Smooth muscle cell (in vitro differentiated cells): Measurements from ENCODE around the gene JUN. TPM values are rescaled to one million over a fixed set of nuclear protein-coding genes. Genes with fewer than 3 reads are reported as not detected.

ENCODE experiments used
- DNase-seq: peaks from one replicate; lab custom pipeline; 2025; ENCODE audit not compliant: unreplicated experiment; lab: John Stamatoyannopoulos, UW
- H2AFZ ChIP-seq: fragments of 200-600 bp; sonication (generic); 2 replicates; pipeline ENCODE4 v1.6.0; 2016; ENCODE audit warnings: antibody characterized with exemption, low read depth, mild to moderate bottlenecking
- H3F3A ChIP-seq: fragments of 200-600 bp; sonication (generic); 2 replicates; pipeline ENCODE4 v1.6.0; 2017; ENCODE audit warnings: antibody characterized with exemption, low read depth
- H3K27ac ChIP-seq: fragments of 200-600 bp; sonication (generic); 2 replicates; pipeline ENCODE4 v1.5.1; 2016; ENCODE audit warnings: low read depth, mild to moderate bottlenecking
- H3K27me3 ChIP-seq: fragments of 200-600 bp; sonication (generic); 2 replicates; pipeline ENCODE4 v1.6.1; 2016; ENCODE audit warnings: low read depth, mild to moderate bottlenecking
- H3K36me3 ChIP-seq: fragments of 200-600 bp; sonication (generic); 2 replicates; pipeline ENCODE4 v1.5.1; 2016; ENCODE audit warnings: low read depth
- H3K4me1 ChIP-seq: fragments of 200-600 bp; sonication (generic); 2 replicates; pipeline ENCODE4 v1.5.1; 2016; ENCODE audit warnings: low read depth
- H3K4me2 ChIP-seq: fragments of 200-600 bp; sonication (generic); 2 replicates; pipeline ENCODE4 v1.6.0; 2016; ENCODE audit warnings: mild to moderate bottlenecking
- H3K4me3 ChIP-seq: fragments of 200-600 bp; sonication (generic); 2 replicates; pipeline ENCODE4 v1.5.1; 2016; ENCODE audit warnings: mild to moderate bottlenecking
- H3K79me2 ChIP-seq: fragments of 200-600 bp; sonication (generic); 2 replicates; pipeline ENCODE4 v1.6.0; 2016; ENCODE audit warnings: low read depth, mild to moderate bottlenecking
- H3K9ac ChIP-seq: fragments of 200-600 bp; sonication (generic); 2 replicates; pipeline ENCODE4 v1.6.0; 2016; ENCODE audit warnings: low read depth
- H3K9me3 ChIP-seq: fragments of 200-600 bp; sonication (generic); replicated peaks from 2 replicates; pipeline ENCODE4 v1.5.1; 2016; ENCODE audit warnings: low read depth
- H4K20me1 ChIP-seq: fragments of 200-600 bp; sonication (generic); 2 replicates; pipeline ENCODE4 v1.6.0; 2016; ENCODE audit warnings: low read depth
- WGBS: methylation state at CpG from one replicate; pipeline ENCODE4 v1.1.7; 2016; ENCODE audit warnings: low lambda C conversion rate; 5-methylcytosine and 5-hydroxymethylcytosine counted together
- polyA plus RNA-seq: library from polyadenylated mRNA; unstranded; fragments of >200 nt; fragmentation: Nextera tagmentation; extraction: Ambion mirVana; gene quantifications from 2 replicates; pipeline ENCODE4 v1.2.1, GENCODE V29; 2016
- total RNA-seq: library from RNA; depleted of rRNA; stranded (reverse); fragments of >200 nt; gene quantifications from 2 replicates; pipeline ENCODE4 v1.2.3, GENCODE V29; 2014
- TF ChIP-seq, protein P1 (sequence below): fragments of 200-600 bp; sonication (generic); IDR thresholded peaks from 2 replicates; pipeline ENCODE4 v1.5.1; 2017; ENCODE audit warnings: borderline replicate concordance, mild to moderate bottlenecking, antibody characterized with exemption; ENCODE audit not compliant: insufficient read depth, poor library complexity, severe bottlenecking

Gene JUN
- total and polyA plus RNA-seq, 2 experiments from 2014 or later, result 200 to 286 TPM

GRCh38 chr1:58816072-58816746 is 32.4 kb upstream of the JUN start:
- Histone ChIP-seq H3F3A (peaks cover 21% of the 10 kb centered on the region), H3K36me3 (no peaks in the 10 kb centered on the region), H3K4me2 (peak overlapping the region; percentile 96), H3K4me1 (peaks cover 17% of the 10 kb centered on the region), H3K27me3 (no peaks in the 10 kb centered on the region), H2AFZ (peak overlapping the region; percentile 86), H3K9ac (peak overlapping the region; percentile 63), H3K79me2 (no peaks in the 10 kb centered on the region), H3K4me3 (peak overlapping the region; percentile 66), H3K9me3 (no peaks in the 10 kb centered on the region), H3K27ac (peak overlapping the region; percentile 74), H4K20me1 (no peaks in the 10 kb centered on the region)
- TF ChIP-seq, protein P1, sequence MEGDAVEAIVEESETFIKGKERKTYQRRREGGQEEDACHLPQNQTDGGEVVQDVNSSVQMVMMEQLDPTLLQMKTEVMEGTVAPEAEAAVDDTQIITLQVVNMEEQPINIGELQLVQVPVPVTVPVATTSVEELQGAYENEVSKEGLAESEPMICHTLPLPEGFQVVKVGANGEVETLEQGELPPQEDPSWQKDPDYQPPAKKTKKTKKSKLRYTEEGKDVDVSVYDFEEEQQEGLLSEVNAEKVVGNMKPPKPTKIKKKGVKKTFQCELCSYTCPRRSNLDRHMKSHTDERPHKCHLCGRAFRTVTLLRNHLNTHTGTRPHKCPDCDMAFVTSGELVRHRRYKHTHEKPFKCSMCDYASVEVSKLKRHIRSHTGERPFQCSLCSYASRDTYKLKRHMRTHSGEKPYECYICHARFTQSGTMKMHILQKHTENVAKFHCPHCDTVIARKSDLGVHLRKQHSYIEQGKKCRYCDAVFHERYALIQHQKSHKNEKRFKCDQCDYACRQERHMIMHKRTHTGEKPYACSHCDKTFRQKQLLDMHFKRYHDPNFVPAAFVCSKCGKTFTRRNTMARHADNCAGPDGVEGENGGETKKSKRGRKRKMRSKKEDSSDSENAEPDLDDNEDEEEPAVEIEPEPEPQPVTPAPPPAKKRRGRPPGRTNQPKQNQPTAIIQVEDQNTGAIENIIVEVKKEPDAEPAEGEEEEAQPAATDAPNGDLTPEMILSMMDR, result no peak
- DNase-seq, result peak; percentile 53
- under 1% methylated on average over 44 of the region's 49 CpGs for WGBS

DNA sequence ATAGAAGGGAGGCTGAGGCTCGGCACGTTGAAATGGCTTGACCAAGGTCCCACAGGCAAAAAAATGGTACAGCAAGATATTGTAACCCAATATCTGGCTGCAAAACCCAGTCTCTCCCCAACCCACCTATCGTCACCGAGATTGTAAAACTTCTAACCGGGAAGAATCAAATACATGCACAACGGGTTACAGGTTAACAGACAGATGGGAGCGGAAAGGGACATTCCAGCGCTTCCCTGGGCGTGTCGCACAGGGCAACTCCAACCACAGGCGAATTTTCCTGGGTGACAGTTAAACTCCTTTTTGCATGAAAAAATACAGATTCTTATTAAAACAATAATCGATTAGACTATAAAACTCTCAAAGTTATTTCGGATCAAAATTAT is 31.8 kb upstream of the JUN start:
- no peaks in the 10 kb centered on the region for H3K36me3 ChIP-seq
- WGBS, result 2% methylated on average over 13 of the region's 13 CpGs
- peak overlapping the region; percentile 96 for H3K4me2 ChIP-seq
- peak overlapping the region; percentile 63 for H3K9ac ChIP-seq
- TF ChIP-seq, protein P1, result no peak
- no peaks in the 10 kb centered on the region for H3K79me2 ChIP-seq
- peaks cover 23% of the 10 kb centered on the region for H3F3A ChIP-seq
- no peaks in the 10 kb centered on the region for H3K9me3 ChIP-seq
- H3K4me3 ChIP-seq, result peak overlapping the region; percentile 66
- no peak for DNase-seq
- H4K20me1 ChIP-seq, result no peaks in the 10 kb centered on the region
- peak overlapping the region; percentile 74 for H3K27ac ChIP-seq
- H3K4me1 ChIP-seq, result peaks cover 17% of the 10 kb centered on the region
- H3K27me3 ChIP-seq, result no peaks in the 10 kb centered on the region
- peak overlapping the region; percentile 86 for H2AFZ ChIP-seq

GRCh38 chr1:58815069-58815685 is 31.3 kb upstream of the JUN start:
- peak overlapping the region; percentile 96 for H3K4me2 ChIP-seq
- H3K36me3 ChIP-seq, result no peaks in the 10 kb centered on the region
- no peaks in the 10 kb centered on the region for H3K9me3 ChIP-seq
- H3K9ac ChIP-seq, result peak overlapping the region; percentile 54
- H3K27ac ChIP-seq, result peak overlapping the region; percentile 74
- peak overlapping the region; percentile 86 for H2AFZ ChIP-seq
- peaks cover 23% of the 10 kb centered on the region for H3F3A ChIP-seq
- no peaks in the 10 kb centered on the region for H4K20me1 ChIP-seq
- H3K4me1 ChIP-seq, result peaks cover 17% of the 10 kb centered on the region
- no peaks in the 10 kb centered on the region for H3K27me3 ChIP-seq
- H3K4me3 ChIP-seq, result peak overlapping the region; percentile 66
- TF ChIP-seq, protein P1, result no peak
- H3K79me2 ChIP-seq, result no peaks in the 10 kb centered on the region
- 1% methylated on average over 36 of the region's 36 CpGs for WGBS
- DNase-seq, result no peak
